NCI-H446 (cell line): ENCODE measurements around the gene TSPO.
"Not testable (repeated sequence)": the region's sequence is repeated elsewhere in the genome, so short reads cannot be mapped to it uniquely, and the experiment has no call there.

ENCODE experiments used
- DNase-seq, 2 experiments: peaks; one replicate each; lab custom pipeline; 2025; lab: John Stamatoyannopoulos, UW

Gene TSPO

GRCh38 chr22:43151251-43152002 is at the start of gene TSPO:
TSPO (plus strand) TSS chr22:43151559; CDS start chr22:43159239, 7,680 bp downstream.
- DNase-seq = peak; percentile 35 to 72

- not testable (repeated sequence) for DNase-seq
Measured at GRCh38 chr22:43104056-43104625, 47.2 kb upstream of the TSPO start.

DNA sequence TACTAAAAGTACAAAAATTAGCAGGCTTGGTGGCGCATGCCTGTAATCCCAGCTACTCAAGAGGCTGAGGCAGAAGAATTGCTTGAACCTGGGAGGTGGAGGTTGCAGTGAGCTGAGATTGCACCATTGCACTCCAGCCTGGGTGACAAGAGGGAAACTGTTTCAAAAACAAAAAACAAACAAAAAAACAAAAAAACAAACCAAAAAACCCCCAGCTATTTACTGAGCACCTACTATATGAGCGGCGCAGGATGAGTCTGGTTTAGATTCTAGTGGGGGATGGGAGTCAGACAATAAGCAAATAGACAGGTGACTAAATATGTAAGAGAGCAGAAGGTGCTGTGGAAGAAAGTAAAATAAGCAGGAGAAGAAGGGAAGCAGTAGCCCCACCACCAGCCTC is 46.4 kb upstream of the TSPO start:
- not testable (repeated sequence) for DNase-seq

- DNase-seq = no peak
Measured at GRCh38 chr22:43106302-43106701, 45.1 kb upstream of the TSPO start.

GRCh38 chr22:43109511-43109910 is 41.8 kb upstream of the TSPO start:
- DNase-seq = no peak

GRCh38 chr22:43109921-43110443 is 41.4 kb upstream of the TSPO start:
- DNase-seq = no peak

- no peak for DNase-seq
Measured at GRCh38 chr22:43110444-43110926, 40.9 kb upstream of the TSPO start, which contains the start of gene BIK. BIK (plus strand) TSS chr22:43110750; CDS start chr22:43124023, 13,273 bp downstream.

- DNase-seq = no peak
Measured at GRCh38 chr22:43110927-43111623, 40.3 kb upstream of the TSPO start.

- no peak for DNase-seq
Measured at GRCh38 chr22:43113526-43114251, 37.7 kb upstream of the TSPO start.

GRCh38 chr22:43114958-43115357 is 36.4 kb upstream of the TSPO start:
- DNase-seq = no peak

DNA sequence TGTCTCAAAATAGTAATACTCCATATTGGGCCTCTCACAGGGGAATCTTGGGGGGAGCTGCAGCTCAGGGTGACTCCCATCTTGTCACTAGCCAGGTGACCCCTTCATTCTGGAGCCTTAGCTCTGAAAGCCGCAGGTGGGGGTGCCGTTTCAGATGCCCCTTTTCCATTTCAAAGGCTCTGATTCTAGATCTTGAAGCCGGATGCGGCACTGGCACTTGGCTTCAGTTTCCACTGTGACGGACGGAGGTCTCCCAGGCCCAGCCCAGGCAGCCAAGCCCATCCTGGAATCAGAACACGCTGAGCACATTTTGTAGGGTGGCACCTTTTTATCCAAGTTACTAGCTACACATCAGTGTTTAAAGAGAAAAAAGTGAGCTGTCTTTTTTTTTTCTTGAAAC is 34.4 kb upstream of the TSPO start:
- no peak for DNase-seq

- DNase-seq = no peak
Measured at GRCh38 chr22:43118024-43118849, 33.1 kb upstream of the TSPO start.

- DNase-seq = no peak
Measured at GRCh38 chr22:43118953-43119458, 32.4 kb upstream of the TSPO start.

GRCh38 chr22:43126501-43127165 is 24.7 kb upstream of the TSPO start:
- no peak for DNase-seq

- no peak for DNase-seq
Measured at GRCh38 chr22:43127166-43127908, 24.0 kb upstream of the TSPO start.

GRCh38 chr22:43128116-43128515 is 23.2 kb upstream of the TSPO start:
- no peak for DNase-seq

DNA sequence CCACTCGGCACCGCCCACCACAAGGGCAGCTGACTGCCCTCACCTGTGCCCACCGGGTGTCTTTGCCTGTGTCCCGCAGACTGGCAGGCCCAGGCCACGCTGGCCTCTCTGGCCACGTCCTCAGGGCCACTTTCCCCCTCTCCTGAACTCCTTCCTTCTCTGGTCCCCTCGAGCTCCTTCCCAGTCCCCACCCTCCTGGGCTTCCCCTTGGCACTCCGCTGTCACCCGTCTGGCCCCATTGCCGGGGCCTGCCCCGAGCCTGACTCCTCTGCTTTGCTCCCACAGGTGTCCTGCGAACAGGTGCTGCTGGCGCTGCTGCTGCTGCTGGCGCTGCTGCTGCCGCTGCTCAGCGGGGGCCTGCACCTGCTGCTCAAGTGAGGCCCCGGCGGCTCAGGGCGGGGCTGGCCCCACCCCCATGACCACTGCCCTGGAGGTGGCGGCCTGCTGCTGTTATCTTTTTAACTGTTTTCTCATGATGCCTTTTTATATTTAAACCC is 22.4 kb upstream of the TSPO start:
- no peak for DNase-seq

DNA sequence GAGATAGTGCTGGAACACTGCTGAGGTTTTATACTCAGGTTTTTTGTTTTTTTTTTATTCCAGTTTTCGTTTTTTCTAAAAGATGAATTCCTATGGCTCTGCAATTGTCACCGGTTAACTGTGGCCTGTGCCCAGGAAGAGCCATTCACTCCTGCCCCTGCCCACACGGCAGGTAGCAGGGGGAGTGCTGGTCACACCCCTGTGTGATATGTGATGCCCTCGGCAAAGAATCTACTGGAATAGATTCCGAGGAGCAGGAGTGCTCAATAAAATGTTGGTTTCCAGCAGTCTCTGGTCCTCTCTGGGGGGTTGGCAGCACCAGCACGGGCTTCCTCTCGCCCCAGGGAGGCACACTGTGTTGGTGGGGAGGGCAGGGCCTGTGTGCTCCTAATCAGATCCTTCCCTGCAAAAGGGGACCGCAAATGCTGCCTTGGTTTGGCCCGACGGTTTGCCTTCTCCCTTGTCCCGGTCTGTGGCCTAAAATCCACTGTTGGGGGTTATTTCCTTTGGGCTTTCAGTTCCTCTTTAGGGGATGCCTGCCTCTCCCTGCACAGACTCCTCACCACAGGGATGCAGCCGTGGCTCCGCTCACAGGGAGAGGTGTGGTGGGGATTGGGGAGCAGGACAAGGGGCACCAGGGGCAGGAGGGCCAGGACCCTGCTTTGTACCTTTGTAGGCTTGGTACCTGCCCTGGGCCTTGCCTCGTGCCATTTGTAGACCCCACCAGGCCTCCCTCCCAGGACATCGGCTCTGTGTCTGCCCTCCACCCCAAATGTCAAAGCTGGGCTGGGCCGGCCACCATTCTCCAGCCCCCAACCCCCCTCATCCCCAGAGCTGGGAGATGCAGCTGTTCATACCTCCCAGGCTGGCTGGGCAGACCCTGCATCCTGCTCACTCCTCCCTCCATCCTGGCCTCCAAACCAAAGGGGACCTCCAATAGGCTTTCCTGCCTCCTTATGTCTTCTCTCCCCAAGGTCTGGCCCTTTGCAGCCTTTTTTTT is 21.6 kb upstream of the TSPO start:
- DNase-seq = no peak
